ENCODE results near the gene NUDC. TPM values are rescaled to one million over a fixed set of nuclear protein-coding genes. Genes with fewer than 3 reads are reported as not detected.

NUDC gene
- 44.0 and 54.5 TPM in 2 replicates for total RNA-seq

DNA sequence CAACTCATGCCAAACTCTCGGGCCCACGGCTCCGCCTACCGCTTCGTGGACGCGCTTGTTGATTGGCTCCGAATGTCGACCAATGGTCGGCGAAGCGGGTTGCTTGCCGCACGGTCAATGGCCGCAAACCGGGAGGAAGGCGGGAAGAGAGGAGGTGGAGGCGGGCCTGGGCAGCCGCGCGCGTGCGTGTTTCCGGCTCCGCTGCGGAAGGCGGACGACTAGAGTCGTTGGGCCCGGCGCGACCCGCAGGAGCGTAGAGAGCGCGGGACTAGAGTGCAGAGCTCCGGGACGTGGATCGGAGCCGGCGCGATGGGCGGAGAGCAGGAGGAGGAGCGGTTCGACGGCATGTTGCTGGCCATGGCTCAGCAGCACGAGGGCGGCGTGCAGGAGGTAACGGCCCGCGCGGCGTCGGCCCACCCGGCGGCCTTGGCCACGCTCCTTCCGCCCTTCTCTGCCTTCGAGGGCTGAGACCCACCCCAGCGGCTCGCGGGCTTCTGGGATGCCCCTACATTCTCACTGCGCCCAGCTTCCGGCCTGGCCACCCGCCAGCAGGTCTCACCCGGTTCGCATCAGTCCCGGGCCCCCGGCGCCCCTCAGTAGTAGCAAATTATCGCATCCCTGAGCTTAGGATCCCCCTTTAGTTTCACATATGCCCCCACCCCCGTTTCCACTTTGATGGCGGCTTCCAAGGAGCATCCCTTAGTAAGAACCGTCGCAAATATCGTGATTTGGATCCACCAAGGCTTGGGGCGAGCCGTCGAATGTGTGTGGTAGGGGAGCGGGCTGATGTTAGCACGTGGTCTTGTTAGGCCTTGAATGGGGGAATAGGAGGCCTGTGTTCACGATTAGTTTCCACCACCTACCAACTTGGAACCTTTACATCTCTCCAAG lies at the start of gene NUDC:
NUDC (plus strand) TSS at position 204 of the 891 bp plus-strand sequence; CDS start at position 310, 106 bp downstream.

DNA sequence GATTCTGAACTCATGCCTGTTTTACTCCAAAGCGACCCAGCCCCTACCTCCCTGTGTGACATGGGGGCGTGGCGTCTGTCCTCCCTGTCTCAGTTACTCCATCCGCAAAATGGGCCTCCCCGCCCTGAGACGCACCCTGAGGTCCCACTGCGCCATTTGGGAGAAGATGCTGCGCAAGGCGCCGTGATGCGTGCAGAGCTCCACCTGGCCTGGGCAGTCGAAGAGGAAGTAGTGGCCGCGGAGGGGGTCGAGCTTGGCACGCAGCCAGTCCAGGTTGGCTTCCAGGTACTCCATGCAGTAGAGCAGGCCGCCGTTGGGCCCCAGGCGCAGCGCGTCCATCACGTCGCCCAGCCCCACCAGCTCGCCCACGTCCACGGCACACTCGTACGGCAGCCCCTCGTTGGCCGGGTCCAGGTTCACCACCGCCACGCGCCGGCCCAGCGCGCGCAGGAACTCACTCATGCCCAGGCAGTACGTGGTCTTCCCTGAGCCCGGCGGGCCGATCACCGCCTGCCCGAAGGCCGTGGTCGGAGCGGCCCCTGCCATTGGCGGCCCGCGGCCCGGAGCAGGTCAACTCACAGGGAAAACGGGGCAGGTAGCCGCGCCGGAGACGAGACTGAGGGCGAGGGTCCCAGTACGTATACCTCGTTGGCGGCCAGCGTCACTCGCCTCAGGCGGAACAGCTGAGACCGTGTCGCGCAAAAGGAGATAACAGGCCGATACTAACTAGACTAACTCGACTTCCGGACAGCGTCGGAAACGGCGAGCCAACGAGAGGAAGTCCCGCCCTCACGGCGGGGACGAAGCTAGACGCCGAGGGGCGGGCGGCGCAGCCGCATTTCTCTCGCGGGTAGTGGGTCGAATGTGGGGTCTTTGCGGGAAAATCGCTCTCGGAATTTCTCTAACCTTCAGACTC lies 31.7 kb upstream of the NUDC start, which contains the start of gene GPN2:
GPN2 (minus strand) TSS at position 733 of the 916 bp plus-strand sequence; CDS start at position 546, 187 bp downstream.

DNA sequence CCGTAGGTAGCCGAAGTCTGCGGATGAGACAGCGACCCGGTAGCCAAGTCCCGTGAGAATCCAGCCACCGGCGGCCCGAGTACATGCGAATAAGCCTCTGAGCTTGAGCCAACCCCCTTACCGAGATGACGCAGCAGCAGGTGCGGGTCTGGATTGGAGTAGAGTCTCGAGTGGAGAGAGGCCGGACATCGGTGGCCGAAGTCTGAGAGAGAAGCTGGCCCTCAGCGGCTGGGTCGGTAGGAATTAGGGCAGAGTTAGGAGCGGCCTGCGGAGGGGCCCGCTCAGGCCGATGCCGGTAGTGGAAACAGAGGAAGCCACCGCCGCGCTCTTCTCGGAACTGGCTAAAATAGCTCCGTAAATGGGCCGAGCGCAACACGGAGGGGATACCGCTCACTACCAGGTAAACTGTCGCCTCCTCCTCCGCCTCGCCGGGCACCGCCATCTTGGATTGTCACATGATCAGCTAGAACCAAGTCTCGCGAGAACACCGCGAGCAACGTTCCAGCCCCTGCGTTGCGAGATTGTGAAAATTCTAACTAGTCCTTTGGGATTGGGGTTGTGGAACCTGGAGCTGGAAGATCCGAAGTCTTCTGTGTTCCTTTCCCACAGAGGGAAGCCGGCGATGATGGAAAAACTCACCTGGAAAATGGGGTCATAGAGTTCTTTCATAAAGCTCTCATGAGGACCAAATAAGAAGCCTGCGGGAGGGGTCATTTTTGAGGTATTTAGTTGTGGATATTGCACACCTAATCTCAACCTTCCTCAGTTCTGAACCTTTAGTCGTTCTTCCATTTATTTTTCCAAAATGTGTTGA lies 21.3 kb upstream of the NUDC start, which contains the start of gene GPATCH3:
GPATCH3 (minus strand) TSS at position 467 of the 814 bp plus-strand sequence; CDS start at position 442, 25 bp downstream.

DNA sequence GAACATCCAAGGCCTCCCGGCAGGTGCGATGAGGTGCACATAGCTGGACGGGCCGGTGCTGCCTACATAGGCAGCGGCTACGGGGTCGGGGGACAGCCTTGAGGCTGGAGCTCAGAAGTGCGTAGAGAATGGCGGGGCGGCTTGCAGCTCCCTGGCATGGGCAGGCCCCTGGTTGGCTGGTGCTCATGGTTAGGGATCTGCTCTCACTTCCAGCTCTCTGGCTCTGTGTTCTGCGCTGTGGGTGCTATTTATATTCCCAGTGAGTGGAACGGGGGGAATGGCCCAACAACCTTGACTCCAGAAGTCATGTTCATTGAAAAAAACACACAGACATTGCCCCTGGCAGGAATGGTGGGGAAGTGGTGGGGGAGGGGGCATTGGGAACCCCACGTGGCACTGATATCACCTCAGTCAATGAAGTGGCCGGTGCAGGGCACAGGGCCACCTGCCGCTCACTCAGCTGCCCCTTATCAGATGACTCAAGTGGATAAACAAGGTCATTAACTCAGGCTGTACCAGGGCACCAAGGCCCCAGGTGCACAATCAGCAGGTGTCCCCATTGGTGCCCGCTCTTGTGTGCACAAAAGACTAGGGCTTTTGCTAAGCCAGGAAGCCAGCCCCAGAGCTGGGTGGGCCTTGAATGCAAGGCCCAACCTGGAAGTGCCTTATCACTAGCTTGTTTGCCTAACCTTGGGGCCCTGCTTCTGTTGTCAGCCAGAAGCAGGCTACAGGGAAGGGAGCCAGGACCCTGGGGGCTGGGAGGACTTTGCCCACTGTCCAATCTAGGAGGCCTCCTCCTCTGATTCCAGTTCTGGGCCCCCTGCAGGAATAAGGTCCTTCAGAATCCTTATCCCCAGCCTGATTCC lies 7.6 kb upstream of the NUDC start, which contains the start of gene NR0B2:
NR0B2 (minus strand) TSS at position 222 of the 866 bp plus-strand sequence; CDS start at position 187, 35 bp downstream.

DNA sequence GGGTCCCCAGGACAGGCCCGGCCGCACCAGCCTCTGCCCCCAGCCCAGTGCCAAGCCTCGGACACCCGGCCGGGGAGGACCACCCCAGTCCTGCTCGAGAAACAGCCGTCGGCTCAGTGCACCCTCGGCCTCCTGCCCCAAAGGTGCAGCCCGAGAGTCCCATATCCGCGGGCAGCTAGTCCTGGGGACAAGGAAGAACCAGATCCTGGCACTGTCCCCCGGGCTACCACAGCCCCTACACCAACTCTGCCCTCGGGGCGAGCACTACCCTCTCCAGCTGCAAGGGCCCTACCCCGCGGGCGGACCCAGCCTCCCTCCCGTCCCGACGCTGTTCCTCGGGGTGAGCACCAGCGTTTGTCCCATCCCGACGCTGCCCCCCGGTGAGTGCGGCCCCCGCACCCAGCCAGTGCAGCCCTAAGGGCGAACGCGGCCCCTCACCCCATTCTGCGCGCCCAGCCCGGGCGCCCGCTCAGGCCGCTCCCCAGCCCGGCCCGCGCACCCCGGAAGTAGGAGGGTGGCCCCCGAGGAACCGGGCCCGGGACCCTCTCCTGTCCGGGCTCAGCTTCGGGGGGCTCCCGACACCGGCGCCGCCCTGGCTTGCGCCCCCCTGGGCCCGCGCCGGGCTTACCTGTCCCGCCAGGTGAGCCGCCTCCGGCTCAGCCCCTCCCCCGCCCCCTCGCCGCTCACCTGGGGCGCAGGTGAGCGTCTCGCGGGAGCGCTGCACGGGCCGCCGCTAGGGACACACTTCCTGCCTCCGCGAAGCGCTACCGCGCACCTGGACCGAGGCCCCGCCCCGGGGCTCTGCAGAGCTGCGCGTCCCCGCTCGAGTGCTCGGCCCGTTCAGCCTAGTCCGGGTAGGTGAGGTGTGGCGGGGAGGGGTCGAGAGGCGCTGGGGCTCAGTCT lies 38.4 kb downstream of the NUDC start, which contains the start of gene KDF1:
KDF1 (minus strand) TSS at position 747 of the 903 bp plus-strand sequence. CDS start 8,088 bp downstream, outside the sequence.

DNA sequence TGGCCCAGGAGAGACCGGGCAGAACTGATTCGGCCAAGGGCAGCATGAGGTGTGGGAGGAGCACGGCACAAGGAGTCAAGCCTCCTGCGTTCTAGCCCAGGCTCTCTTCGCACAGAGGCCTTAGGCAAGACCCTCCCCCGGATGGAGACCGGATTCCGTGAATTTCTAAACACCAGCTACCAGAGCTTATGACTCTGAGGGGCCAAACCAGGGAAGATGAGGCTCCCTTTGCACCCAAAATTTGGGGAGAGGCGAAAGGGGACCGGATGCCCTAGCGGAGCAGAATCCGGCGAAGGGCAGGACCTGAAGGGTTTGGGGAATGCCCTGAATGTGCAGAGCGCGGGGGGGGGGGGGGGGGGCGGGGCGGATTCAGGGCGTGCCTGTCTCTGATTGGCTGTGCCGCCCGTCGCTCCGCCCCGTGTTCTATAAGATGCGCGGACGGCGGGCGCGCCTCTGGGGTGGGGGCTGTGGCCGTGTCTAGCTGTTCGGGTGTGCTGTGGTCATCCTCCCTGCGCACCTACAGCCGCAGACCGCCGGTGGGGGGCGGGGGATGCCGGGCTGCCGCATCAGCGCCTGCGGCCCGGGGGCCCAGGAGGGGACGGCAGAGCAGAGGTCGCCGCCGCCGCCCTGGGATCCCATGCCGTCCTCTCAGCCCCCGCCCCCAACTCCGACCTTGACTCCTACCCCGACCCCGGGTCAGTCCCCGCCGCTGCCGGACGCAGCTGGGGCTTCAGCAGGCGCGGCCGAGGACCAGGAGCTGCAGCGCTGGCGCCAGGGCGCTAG lies 71.9 kb downstream of the NUDC start, which contains the start of gene TRNP1:
TRNP1 (plus strand) TSS at position 456 of the 783 bp plus-strand sequence; CDS start at position 551, 95 bp downstream.

Other genes with a start within 250 kb of the NUDC start
- gene ARID1A, start 225.7 kb upstream of the NUDC start, total RNA-seq, result 11.1 and 21.8 TPM in 2 replicates
- gene PIGV, start 133.8 kb upstream of the NUDC start, total RNA-seq, result 5.2 and 7.6 TPM in 2 replicates
- gene ZDHHC18, start 95.1 kb upstream of the NUDC start, total RNA-seq, result 5.1 and 5.3 TPM in 2 replicates
- gene SFN, start 58.6 kb upstream of the NUDC start, total RNA-seq, result 0.28 TPM in 1 of 2 replicates, not detected in the other
- gene GPN2, start 31.5 kb upstream of the NUDC start, total RNA-seq, result 10.7 and 12.0 TPM in 2 replicates
- 10.5 and 10.7 TPM in 2 replicates for gene GPATCH3, start 21.3 kb upstream of the NUDC start, total RNA-seq
- gene NR0B2, start 7.8 kb upstream of the NUDC start, total RNA-seq, result not detected in 2 replicates
- gene KDF1, start 38.7 kb downstream of the NUDC start, total RNA-seq, result under 0.01 TPM in 1 of 2 replicates, not detected in the other
- gene TRNP1, start 71.9 kb downstream of the NUDC start, total RNA-seq, result 10.1 and 22.8 TPM in 2 replicates
- 1.1 and 2.0 TPM in 2 replicates for gene TENT5B, start 91.1 kb downstream of the NUDC start, total RNA-seq
- 10.5 and 20.2 TPM in 2 replicates for gene SLC9A1, start 233.4 kb downstream of the NUDC start, total RNA-seq

Measured in endothelial cell of coronary artery (primary cell).